ENCODE results near the gene MB.

- TF ChIP-seq POLR2A (IDR thresholded peaks at IDR 0.05) (no peak), CTCF (IDR thresholded peaks at IDR 0.05) (no peak)
Measured at GRCh38 chr22:35611891-35612576, 5.1 kb downstream of the MB start.

Measured in testis (tissue), 2 donors.